Fibroblast of peridontal ligament (primary cell): ENCODE measurements around the gene THAP4.

ENCODE experiments used
- DNase-seq: peaks from one replicate; pipeline ENCODE4 v3.0.0-alpha.2; 2010; ENCODE audit errors: extremely low read depth

The THAP4 gene, protein sequence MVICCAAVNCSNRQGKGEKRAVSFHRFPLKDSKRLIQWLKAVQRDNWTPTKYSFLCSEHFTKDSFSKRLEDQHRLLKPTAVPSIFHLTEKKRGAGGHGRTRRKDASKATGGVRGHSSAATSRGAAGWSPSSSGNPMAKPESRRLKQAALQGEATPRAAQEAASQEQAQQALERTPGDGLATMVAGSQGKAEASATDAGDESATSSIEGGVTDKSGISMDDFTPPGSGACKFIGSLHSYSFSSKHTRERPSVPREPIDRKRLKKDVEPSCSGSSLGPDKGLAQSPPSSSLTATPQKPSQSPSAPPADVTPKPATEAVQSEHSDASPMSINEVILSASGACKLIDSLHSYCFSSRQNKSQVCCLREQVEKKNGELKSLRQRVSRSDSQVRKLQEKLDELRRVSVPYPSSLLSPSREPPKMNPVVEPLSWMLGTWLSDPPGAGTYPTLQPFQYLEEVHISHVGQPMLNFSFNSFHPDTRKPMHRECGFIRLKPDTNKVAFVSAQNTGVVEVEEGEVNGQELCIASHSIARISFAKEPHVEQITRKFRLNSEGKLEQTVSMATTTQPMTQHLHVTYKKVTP

DNA sequence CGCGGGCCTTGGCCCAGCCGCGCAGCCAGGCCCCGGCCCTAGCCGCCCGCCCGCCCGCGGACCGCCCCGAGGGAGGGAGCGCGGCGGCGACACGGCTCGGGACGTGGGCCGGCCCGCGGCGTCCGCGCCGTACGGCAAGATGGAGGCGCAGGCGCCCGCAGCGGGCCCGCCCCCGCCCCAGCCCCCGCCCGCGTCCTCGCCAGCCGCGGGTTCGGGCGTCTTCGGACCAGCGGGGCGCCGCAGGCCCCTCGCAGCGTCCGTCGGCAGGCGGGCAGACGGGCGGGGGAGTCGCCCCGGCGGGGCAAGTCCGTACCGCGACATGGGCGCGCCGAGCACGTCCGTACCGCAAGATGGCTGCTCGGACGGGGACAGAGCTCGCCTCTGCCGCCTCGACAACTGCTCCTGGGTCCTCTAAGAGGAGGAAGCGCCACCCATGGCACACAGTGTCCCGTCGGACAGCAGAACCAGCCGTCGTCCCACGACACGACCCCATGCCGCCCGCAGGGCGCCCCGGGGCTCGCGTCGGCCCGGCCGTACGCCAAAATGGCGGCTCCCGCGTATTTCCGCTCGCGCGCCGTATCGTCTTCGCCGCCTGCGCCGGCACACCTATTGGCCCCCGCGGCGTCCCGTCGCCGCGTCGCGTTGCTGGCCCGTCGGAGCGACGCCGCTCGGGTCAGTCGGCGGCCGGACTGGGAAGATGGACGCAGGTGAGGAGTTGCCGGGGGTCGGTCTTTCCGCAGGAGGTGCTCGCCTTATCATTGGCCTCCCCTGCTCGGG, at the start of gene THAP4, which contains the start of gene ATG4B:
Gene THAP4 (minus strand): TSS at position 141 of the 777 bp plus-strand sequence. CDS start 141 bp downstream, outside the sequence.
Gene ATG4B (plus strand): TSS at position 676 of the 777 bp plus-strand sequence. CDS start 22 bp downstream, at position 698.
- peak; percentile 73 for DNase-seq

DNA sequence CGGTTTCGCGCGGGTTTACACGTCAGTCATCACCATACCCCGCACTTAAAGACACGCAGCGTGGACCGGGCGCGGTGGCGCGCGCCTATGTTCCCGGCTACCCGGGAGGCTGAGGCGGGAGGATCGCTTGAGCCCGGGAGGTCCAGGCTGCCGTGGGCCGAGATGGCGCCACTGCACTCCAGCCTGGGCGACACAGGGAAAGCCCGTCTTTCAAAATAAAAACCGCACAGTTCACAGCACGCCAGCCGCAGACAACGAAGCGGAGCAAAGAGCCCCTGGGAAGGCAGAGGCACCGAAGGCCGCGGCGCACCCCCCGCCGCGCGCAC, 49.3 kb upstream of the THAP4 start:
- DNase-seq, result no peak

DNA sequence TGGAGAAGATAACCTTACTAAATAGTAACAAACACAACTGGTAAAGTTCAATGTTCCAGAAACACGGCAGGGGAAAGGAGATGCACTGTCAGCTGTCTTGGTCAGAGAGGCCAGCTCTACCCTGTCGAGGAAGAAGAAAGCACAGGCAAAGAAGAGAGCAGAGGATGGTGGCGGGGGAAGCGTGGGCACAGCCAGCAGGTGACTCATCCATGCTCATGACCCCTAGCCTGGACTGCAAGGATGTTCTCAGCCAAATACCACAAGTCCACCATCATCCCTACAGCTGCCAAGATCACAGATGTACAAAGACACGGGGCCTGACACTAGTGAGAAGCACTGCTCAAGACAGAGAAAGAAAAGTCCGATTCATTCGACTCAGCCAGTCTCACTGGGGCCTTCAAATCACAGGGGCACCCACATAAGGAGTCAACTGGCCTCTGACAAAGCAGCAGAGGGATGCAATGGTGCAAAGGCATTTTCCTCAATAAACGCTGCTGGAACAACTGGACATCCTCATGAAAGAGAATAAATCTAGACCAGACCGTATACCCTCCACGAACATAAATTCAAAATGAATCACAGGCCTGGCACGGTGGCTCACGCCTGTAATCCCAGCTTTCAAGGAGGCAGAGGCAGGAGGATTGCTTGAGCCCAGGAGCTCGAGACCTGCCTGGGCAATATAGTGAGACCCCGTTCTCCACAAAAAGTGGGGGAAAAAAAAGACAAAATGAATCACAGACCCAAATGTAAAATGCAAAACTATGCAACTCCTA, 44.1 kb upstream of the THAP4 start:
- peak; percentile 97 for DNase-seq

DNA sequence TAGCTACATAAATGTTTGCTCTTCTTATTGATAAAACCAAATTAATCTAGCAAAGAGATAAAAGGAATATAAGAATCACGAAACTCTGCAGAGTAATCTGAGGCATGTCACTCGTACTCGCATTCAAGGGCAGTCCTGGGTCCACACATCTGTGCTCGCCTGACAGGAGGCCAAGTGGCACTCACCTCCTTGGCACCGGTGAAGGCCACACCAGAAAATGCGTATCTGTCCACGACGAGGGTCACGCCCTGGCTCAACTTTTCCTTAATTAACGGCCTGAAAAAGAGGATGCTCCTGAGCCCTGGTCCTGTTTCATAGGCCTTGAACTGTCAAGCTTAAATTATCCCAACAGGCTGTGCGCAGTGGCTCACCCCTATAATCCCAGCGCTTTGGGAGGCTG, 43.1 kb upstream of the THAP4 start:
- no peak for DNase-seq

- DNase-seq, result no peak
Measured at GRCh38 chr2:241678784-241679540, 42.0 kb upstream of the THAP4 start.

- DNase-seq, result no peak
Measured at GRCh38 chr2:241678307-241678706, 41.3 kb upstream of the THAP4 start.

DNA sequence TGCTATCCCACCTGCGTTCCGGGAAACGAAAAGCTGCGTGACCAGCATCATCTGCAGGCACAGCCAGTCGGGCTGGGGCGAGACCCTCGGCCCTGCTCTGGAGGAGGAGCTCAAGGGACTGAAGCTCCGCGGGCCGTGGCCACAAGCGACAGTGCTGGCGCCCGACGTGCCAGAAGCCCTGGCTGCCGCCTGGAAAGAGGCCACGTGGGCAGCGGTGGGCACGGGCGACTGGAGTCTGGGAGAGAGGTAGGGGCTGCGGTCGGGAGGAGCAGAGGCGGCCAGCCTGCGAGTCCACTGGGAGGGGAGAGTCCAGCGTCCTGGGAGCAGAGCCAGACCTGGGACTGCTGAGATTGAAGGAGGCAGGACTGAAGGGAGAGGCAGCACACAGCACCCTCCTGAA, 40.4 kb upstream of the THAP4 start:
- no peak for DNase-seq

DNA sequence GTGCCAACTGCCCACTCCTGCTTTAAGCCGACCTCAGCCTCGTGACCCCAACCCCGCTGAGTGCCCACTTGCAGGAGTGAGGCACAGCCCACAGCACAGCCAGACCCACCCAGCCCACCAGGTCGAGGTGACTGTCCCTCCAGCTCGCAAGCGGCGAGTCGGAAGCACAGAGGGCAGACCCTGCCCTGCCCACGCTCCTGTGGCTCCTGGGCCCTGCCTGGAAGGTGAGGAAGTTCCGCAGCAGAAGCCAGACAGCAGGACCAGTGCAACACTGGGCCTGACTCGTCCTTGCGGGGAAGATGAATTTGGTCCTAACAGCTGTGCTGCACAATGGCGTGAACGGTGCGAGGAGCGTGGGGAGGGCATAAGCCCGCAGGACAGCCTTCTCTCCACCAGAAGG, 39.7 kb upstream of the THAP4 start:
- no peak for DNase-seq

DNA sequence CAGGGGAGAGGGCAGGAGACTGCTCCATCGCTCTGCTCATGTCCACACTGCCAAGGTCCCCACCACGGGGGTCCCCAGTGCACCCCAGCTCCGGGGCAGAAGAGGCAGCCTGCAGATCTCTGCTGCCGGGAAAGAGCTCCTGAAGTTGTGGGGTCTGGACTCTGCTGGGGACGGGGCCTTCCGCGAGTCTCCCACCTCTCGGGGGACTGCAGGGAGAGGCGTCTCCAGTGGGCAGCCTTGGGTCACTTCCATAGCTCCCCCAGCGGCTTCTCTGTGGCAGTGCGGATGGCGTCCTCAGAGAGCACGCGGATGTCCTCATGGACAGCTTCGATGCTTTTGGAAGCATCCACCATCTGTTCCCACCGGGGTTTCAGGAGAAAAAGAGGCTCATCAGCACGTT, 38.9 kb upstream of the THAP4 start:
- no peak for DNase-seq

GRCh38 chr2:241673797-241674725, 37.1 kb upstream of the THAP4 start:
- DNase-seq, result peak; percentile 38

DNA sequence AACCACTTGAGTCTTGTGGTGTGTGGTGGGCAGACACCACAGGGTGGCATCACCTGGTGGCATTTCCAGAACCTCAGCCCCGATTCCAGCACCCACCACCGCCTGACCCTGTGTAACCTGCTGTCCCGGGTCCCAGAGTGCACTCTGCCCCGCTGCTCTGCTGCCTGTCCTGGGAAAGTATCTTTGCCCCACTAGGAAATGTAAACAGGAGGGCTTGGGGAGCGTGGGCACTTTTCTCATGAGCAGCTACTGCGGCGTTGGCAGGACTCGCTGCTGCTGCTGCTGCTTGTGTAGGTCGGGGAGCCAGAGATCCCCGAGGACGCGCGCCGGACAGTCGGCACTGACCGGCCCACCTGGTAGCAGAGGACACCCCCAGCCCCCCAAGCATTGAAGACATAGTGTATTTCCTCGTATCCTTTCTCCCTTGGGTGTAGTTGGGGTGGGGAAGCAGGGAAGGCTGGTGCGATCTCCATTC, 36.3 kb upstream of the THAP4 start:
- no peak for DNase-seq

DNA sequence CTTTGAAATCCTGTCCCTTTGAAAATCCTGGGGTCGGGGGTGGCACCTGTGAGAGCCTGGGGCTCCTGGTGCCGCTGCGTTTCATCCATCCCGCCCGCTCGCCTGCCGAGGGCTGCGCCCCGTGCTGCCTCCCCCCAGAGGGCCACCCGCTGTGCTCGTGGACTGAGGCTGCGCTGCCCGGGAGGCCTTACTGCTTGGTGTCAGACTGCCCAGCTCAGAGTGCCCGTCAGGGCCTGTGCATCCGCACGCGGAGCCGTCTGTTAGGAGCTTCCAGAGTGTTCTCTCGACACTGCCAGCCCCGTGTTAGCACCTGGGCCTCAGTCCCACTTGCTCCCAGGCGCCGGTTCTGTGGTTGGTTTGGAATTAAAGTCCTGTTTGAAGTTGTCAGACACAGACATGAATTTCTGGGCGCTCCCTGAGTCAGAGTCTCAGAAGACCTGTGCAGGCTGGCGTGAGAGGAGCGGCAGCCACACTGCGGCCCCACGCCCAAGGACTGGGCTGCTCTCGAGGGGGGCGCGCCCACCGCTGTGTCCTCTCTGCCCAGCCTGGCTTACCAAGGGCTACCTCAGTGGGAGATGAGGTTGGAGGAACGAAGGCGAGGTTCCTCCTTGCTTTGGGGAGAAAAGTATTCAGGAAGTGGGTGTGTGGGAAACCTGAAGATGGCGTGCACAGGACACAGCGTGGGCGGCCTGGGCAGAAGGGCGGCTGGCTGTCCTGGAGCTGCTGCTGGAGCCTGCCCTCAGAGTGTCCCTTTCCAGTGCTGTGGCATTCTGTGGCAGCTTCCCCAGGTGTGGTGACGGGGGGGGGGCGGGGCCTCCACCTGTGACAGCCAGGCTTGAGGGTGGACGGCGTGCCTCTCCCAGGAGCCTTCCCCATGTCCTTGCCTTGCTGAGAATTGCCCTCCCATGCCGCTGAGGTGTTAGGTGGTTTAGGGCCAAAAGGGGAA, 35.6 kb upstream of the THAP4 start:
- DNase-seq, result no peak

GRCh38 chr2:241671457-241672240, 34.7 kb upstream of the THAP4 start:
- DNase-seq, result no peak

GRCh38 chr2:241670333-241671110, 33.6 kb upstream of the THAP4 start:
- DNase-seq, result no peak

GRCh38 chr2:241668839-241669238, 31.9 kb upstream of the THAP4 start:
- DNase-seq, result no peak

DNA sequence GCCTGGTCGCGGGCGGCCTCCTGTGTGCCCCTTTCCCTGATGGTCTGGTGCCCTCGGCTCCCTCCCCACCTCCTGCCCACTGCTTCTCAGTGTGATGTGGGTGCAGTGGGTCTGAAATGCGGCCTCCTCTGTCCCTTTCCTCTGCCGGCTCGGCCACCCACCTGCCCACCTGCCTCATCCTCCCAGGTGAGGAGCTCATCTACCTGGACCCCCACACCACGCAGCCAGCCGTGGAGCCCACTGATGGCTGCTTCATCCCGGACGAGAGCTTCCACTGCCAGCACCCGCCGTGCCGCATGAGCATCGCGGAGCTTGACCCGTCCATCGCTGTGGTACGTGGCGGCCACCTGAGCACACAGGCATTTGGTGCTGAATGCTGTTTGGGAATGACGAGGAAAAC, 31.4 kb upstream of the THAP4 start:
- DNase-seq, result no peak
